Muscle layer of colon (tissue), 2 donors: ENCODE measurements around the gene UBAC2.

Experiments
- H3K27ac ChIP-seq: one replicate; pipeline ENCODE4 v1.7.0; 2013; ENCODE audit warnings: low read depth, mild to moderate bottlenecking, low read length, moderate library complexity
- H3K27me3 ChIP-seq, 2 donors: one replicate each; pipeline ENCODE4 v1.7.0; 2013; ENCODE audit warnings: low read length in 2 of 2, mild to moderate bottlenecking in 2 of 2; ENCODE audit not compliant: insufficient read depth in 2 of 2, control insufficient read depth in 1 of 2
- H3K36me3 ChIP-seq: one replicate; pipeline ENCODE4 v1.7.0; 2013; ENCODE audit warnings: mild to moderate bottlenecking, low read length; ENCODE audit not compliant: insufficient read depth
- H3K4me1 ChIP-seq: one replicate; pipeline ENCODE4 v1.7.0; 2013; ENCODE audit warnings: mild to moderate bottlenecking, low read length; ENCODE audit not compliant: insufficient read depth
- H3K4me3 ChIP-seq, 2 donors: one replicate each; pipeline ENCODE4 v1.7.0; 2013; ENCODE audit warnings: low read length in 2 of 2, low read depth in 1 of 2, mild to moderate bottlenecking in 1 of 2, moderate library complexity in 1 of 2
- H3K9ac ChIP-seq: one replicate; pipeline ENCODE4 v1.7.0; 2013; ENCODE audit warnings: low read length
- H3K9me3 ChIP-seq: one replicate; pipeline ENCODE4 v1.7.0; 2013; ENCODE audit warnings: mild to moderate bottlenecking, low read length
- donor health status: abdominal sarcoma.
- donor health status: Adenocarcinoma of cecum.

Gene UBAC2

DNA sequence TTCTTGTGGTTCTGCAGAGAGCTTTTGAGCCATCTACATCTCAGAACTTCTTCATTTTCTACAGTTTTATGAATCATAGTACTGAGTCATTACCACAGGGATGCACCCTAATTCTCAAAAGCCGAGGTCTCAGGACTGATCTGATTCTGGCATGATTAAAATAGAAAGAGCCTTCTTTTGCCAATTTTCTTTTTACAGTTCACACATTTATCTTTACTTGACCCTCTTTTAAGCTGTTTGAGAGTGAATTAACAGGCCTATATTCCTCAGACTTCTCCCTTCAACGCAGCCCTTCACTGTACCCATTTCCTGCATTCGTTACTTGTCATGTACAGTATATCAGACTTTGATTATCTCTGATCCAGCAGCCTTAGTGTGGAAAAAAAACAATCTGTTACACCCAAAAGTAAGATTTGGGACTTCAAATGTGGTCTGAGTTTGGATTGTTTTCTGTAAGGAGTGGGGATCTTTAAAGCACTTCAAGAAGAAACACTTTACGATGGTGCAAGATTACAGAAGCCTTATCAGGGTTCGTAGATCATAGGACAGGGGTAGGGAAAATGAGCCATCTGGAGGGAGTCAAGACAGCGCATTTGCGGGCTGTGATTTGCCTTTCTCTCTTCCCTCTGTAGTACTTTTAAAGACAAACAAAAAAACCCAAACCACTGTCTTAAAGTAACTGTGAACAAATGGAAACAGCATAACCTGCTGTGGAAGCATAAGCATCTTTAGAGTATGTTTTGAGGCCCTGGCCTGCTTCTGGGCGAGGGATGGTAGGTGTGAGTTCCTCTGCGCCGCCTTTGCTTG lies 121.8 kb downstream of the UBAC2 start:
- Histone ChIP-seq H3K36me3 (peaks cover 3% of the 10 kb centered on the region), H3K27me3 (no peaks in the 10 kb centered on the region), H3K4me1 (peaks cover 16% of the 10 kb centered on the region), H3K27ac (no peak overlapping the region), H3K9me3 (no peaks in the 10 kb centered on the region), H3K4me3 (no peak overlapping the region), H3K9ac (no peak overlapping the region)

DNA sequence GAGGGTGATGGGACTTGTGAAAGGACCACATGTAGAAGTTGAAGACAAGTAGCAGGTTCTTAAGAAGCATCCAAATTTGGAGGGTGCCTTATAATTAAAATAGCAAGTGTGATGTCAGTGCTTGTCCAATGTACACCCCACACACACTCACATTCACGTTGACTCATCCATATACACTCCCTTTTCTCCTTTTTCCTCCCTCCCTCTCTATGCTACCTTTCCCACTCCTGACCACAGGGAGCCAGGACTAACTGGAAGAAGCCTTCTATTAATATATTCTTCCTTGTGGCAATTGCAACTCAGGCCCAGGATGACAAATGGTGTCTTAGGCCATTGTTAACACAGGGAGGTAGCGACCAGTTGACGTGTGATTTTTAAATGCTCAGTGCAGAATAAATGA lies 122.8 kb downstream of the UBAC2 start:
- Histone ChIP-seq H3K4me3 (no peak overlapping the region), H3K9me3 (no peaks in the 10 kb centered on the region), H3K36me3 (peaks cover 3% of the 10 kb centered on the region), H3K27me3 (no peaks in the 10 kb centered on the region), H3K27ac (no peak overlapping the region), H3K9ac (no peak overlapping the region), H3K4me1 (peaks cover 16% of the 10 kb centered on the region)

DNA sequence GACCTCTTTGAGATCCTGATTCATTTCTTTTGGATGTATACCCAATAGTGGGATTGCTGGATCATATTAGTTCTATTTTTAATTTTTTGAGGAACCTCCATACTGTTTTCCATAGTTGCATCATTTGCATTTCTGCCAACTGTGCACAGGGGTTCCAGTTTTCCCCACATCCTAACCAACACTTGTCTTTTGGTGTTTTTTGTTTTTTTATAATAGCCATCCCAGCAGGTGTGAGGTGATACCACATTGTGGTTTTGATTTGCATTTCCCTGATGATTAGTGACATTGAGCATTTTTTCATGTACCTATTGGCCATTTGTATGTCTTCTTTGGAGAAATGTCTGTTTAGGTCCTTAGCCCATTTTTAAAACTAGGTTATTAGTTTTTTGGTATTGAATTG lies 125.4 kb downstream of the UBAC2 start:
- no peak overlapping the region for H3K27ac ChIP-seq
- H3K36me3 ChIP-seq = peaks cover 3% of the 10 kb centered on the region
- H3K9ac ChIP-seq = no peak overlapping the region
- H3K27me3 ChIP-seq = no peaks in the 10 kb centered on the region
- H3K4me1 ChIP-seq = peaks cover 11% of the 10 kb centered on the region
- no peaks in the 10 kb centered on the region for H3K9me3 ChIP-seq
- no peak overlapping the region for H3K4me3 ChIP-seq

DNA sequence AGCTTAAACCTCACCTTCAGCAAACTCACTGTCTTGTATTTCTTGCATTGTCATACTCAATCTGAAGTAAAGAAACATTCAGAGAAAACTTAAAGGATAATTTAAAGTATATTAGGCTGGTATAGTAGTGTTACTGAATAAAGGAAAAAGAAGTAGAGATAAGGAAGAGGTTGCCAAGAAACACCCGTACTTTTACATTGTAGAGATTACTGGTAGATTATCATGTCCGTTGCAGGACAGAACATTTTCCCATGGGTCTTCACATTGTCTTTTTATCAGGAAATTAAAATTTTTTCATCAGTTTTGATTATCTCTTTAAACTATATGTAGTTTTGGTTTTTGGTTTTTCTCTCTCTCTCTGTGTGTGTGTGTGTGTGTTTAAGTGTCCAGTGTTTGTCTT lies 126.5 kb downstream of the UBAC2 start:
- H3K27ac ChIP-seq = no peak overlapping the region
- H3K9ac ChIP-seq = no peak overlapping the region
- no peaks in the 10 kb centered on the region for H3K9me3 ChIP-seq
- no peaks in the 10 kb centered on the region for H3K27me3 ChIP-seq
- no peak overlapping the region for H3K4me3 ChIP-seq
- peaks cover 7% of the 10 kb centered on the region for H3K4me1 ChIP-seq
- peaks cover 7% of the 10 kb centered on the region for H3K36me3 ChIP-seq

DNA sequence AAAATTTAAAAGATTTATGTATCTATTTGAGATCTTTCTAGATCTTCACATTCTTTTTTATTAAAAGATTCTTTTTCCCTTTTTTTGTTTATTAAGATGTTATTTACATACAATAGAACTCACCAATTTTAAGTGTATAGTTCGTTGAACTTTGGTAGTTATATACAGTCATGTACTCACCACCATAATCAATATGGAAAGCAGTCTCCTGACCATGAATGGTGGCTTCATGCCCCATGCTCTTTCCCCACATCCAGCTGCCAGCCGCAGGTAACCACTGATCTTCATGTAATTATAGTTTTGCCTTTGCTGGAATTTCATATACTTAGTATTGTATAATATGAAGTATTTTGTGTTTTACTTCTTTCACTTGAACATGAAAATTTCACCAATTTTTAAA lies 127.1 kb downstream of the UBAC2 start:
- Histone ChIP-seq H3K27me3 (no peaks in the 10 kb centered on the region), H3K9ac (no peak overlapping the region), H3K9me3 (no peaks in the 10 kb centered on the region), H3K4me3 (no peak overlapping the region), H3K36me3 (peaks cover 7% of the 10 kb centered on the region), H3K27ac (no peak overlapping the region), H3K4me1 (peaks cover 2% of the 10 kb centered on the region)

DNA sequence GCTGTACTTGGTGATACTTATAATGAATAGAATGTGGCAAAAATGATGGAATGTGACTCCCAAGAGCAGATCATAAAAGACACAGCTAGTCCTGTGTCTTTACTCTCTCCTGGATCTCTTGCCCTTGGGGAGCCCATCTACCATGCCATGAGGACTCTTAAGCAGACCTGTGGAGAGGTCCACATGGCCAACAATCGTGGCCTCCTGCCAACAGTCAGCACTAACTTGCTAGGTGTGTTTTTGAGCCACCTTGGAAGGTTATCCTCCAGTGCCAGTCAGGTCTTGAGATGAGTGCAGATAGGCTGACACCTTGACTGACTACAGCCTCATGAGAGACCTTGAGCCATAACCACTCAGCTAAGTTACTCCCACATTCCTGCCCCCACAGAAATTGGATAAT lies 128.8 kb downstream of the UBAC2 start:
- Histone ChIP-seq H3K27me3 (no peaks in the 10 kb centered on the region), H3K36me3 (peaks cover 4% of the 10 kb centered on the region), H3K4me1 (no peaks in the 10 kb centered on the region), H3K27ac (no peak overlapping the region), H3K4me3 (no peak overlapping the region), H3K9me3 (no peaks in the 10 kb centered on the region), H3K9ac (no peak overlapping the region)

DNA sequence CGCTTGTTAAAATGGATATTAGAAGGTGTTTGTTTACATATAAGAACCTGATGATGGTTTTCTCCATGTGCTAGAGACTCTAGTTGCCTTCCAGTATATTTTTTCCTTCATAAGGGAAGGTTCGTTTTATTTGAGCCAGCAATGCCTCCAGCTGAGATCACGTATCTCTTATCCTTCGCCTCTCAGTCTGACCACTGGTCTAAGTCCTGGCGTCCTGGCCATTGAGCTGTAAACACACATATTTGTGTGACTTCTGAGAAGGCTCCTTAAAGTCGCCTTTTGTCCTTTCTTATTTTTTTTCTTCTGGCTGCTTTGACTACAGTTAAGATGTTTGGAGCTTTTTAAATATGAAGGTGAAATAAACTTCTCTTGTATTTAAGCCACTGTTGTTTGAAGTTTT lies 130.3 kb downstream of the UBAC2 start:
- Histone ChIP-seq H3K27me3 (no peaks in the 10 kb centered on the region), H3K27ac (no peak overlapping the region), H3K9me3 (no peaks in the 10 kb centered on the region), H3K36me3 (peaks cover 3% of the 10 kb centered on the region), H3K4me3 (no peak overlapping the region), H3K4me1 (no peaks in the 10 kb centered on the region), H3K9ac (no peak overlapping the region)

DNA sequence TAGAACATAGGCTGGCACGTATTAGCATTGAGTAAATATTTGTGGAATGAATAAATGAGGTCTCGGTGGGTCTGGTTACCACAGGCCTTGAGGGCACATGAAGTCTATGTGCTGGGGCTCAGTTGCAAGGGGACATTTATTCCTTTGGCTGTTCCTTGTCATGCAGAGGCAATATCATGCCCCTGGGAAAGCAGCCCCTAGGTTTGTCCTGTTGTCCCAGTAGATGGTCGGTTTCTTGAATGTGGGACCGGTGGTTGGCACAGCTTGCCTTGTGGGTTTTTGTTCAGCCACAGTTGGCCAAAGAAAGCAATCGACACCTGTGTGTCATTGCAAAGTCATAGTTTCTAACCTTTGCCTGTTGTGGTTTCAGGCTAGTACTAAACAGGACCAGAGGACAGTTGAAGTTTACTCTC lies 131.2 kb downstream of the UBAC2 start:
- H3K27me3 ChIP-seq = no peaks in the 10 kb centered on the region
- H3K9ac ChIP-seq = no peak overlapping the region
- no peaks in the 10 kb centered on the region for H3K9me3 ChIP-seq
- no peaks in the 10 kb centered on the region for H3K4me1 ChIP-seq
- H3K4me3 ChIP-seq = no peak overlapping the region
- H3K27ac ChIP-seq = no peak overlapping the region
- peaks cover 3% of the 10 kb centered on the region for H3K36me3 ChIP-seq

DNA sequence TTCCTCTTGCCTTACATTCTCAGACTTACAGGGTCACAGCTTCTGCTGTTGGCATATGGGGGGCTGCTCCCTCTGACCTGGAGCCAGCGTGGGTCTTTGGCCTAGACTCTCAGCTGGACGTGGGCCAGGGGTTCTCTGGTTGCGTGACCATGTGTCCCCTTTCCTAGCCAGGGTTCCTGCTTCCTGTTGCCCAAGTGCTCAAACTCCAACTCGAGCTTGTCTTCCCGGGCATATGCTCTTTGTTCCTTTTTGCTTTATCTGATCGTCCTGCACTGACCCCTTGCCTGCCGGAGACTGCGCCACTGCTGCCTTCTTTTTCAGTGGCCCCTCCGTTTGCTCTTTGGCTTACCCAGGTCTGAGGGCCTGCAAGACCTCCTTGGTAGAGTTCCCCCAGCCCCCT lies 131.8 kb downstream of the UBAC2 start:
- Histone ChIP-seq H3K27ac (no peak overlapping the region), H3K4me1 (no peaks in the 10 kb centered on the region)

DNA sequence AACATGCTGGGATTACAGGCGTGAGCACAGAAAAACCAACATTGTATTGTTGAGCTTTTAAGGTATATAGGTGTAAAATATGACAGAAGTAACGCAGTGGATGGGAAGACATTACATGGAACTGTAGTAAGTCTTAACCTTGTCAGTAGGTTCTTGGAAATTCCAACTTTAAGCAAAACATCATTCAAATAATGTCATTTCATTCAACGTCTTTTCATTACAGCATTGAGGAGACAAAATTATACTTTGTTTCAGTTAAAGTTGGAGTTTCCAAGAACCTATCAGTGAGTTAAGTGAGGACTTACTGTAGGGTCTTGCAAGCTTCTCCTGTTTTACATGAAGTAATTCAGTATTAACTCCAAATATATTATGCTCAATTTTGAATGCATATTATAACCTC lies 133.6 kb downstream of the UBAC2 start:
- Histone ChIP-seq H3K27me3 (no peaks in the 10 kb centered on the region), H3K36me3 (peaks cover 3% of the 10 kb centered on the region), H3K4me1 (no peaks in the 10 kb centered on the region), H3K27ac (no peak overlapping the region), H3K9me3 (no peaks in the 10 kb centered on the region), H3K9ac (no peak overlapping the region), H3K4me3 (no peak overlapping the region)

More for the DNA sequence above, 131.8 kb downstream of the UBAC2 start:
- H3K27me3 ChIP-seq = no peaks in the 10 kb centered on the region
- peaks cover 3% of the 10 kb centered on the region for H3K36me3 ChIP-seq
- no peaks in the 10 kb centered on the region for H3K9me3 ChIP-seq
- H3K9ac ChIP-seq = no peak overlapping the region
- no peak overlapping the region for H3K4me3 ChIP-seq

DNA sequence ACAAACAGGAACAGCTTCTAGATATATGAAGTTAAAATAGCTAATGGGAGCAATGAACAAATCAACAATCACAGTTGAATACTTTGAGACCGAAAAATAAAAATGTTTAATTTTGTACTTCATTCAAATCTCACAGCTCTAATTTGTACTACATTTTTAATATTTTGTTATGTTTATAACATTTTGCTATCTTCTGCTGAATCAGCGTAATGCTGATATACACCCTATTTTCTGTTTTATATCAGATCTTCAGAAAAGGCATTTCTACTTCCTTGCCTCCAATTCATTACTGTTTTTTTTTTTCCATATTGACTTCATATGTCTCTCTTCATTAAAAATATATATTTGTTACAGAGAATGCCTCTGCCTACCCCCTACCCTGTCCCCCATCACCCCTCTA lies 134.4 kb downstream of the UBAC2 start:
- Histone ChIP-seq H3K27ac (no peak overlapping the region), H3K27me3 (no peaks in the 10 kb centered on the region), H3K9me3 (no peaks in the 10 kb centered on the region), H3K4me1 (no peaks in the 10 kb centered on the region), H3K36me3 (peaks cover 4% of the 10 kb centered on the region), H3K4me3 (no peak overlapping the region), H3K9ac (no peak overlapping the region)

DNA sequence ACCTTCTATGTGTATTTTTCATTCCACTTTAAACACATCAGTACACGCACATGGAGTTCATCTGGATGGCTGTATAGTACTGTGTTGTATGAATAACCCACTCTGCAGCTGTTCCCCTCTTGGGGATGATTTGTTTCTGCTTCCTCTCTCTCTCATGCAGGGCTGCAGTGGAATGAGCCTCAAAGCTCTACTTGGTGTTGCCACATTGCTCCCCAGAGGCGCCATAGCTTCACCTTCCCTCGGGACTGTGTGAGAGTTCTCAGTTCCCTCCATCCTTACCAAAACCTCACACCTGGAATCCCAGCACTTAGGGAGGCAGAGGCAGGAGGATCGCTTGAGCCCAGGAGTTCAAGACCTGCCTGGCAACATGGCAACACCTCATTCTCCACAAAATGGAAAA lies 134.9 kb downstream of the UBAC2 start:
- Histone ChIP-seq H3K4me1 (no peaks in the 10 kb centered on the region), H3K9me3 (no peaks in the 10 kb centered on the region), H3K27ac (no peak overlapping the region), H3K9ac (no peak overlapping the region), H3K4me3 (no peak overlapping the region), H3K27me3 (no peaks in the 10 kb centered on the region), H3K36me3 (peaks cover 10% of the 10 kb centered on the region)
